HG03103 (cell line): ENCODE data around the gene EXOG.
"Not testable (repeated sequence)": the region's sequence is repeated elsewhere in the genome, so short reads cannot be mapped to it uniquely, and the experiment has no call there.

ENCODE experiments used
- ATAC-seq: cut with Tn5 transposase; IDR thresholded peaks from one replicate; pipeline ENCODE4 v1.9.1; 2021; ENCODE audit warnings: low read depth; ENCODE audit not compliant: unreplicated experiment

The EXOG gene

DNA sequence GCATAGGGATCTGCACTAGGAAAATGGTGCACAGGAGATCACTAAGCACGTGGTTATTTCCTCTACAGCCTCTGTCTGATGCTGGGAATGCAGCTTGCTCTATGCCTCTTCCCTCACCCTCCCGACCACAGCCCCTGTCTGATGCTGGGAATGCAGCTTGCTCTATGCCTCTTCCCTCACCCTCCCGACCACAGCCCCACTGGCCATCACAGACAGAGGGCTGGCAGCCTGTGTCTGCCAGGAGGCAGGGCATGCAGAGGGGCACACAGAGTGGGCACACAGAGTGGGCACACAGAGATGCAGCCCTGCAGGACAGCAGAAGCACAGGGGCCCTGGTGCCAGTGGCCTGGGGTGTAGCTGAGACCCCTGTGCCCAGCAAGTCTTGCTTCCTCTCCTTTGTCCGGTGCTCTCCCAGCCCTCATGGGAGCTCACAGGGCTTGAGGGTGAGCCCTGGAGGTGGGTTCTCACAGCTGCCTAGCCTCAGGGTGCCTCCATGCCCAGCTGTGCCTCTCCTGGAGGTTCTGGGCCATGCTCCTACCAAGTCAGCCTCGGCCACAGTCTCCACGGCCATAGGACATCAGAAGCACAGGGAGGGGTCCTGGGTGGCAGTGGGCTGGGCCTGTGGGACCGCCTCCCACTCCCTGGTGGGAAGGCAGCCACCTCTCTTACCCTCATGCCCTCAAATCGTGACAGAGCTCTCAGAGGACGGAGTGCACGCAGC, 65.8 kb downstream of the EXOG start:
- ATAC-seq, result no peak

DNA sequence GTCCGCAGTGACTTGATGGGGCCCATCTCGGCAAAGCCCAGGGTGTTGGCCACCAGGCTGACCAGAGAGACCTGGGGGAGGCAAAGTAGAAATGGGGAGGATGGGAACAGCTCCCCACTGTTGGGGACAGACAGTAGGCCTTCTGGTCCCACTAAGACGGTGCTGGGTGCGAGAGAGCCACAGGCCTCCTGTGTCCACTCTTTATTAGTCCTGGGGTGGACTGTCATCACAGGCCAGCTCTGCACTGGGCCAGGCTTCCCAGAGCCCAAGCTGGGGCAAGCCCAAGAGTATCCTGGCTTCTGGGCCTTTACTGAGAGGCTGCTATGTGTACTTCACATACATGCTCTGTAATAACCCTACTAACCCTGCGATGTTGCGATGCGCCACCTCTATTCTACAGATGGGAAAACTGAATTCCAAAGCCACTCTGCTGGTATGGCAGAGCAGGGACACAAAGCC, 66.4 kb downstream of the EXOG start:
- ATAC-seq, result no peak

- ATAC-seq, result no peak
Observed at GRCh38 chr3:38563070-38563885, 67.1 kb downstream of the EXOG start.

GRCh38 chr3:38563886-38564270, 67.7 kb downstream of the EXOG start:
- no peak for ATAC-seq

- no peak for ATAC-seq
Observed at GRCh38 chr3:38564631-38565338, 68.6 kb downstream of the EXOG start.

DNA sequence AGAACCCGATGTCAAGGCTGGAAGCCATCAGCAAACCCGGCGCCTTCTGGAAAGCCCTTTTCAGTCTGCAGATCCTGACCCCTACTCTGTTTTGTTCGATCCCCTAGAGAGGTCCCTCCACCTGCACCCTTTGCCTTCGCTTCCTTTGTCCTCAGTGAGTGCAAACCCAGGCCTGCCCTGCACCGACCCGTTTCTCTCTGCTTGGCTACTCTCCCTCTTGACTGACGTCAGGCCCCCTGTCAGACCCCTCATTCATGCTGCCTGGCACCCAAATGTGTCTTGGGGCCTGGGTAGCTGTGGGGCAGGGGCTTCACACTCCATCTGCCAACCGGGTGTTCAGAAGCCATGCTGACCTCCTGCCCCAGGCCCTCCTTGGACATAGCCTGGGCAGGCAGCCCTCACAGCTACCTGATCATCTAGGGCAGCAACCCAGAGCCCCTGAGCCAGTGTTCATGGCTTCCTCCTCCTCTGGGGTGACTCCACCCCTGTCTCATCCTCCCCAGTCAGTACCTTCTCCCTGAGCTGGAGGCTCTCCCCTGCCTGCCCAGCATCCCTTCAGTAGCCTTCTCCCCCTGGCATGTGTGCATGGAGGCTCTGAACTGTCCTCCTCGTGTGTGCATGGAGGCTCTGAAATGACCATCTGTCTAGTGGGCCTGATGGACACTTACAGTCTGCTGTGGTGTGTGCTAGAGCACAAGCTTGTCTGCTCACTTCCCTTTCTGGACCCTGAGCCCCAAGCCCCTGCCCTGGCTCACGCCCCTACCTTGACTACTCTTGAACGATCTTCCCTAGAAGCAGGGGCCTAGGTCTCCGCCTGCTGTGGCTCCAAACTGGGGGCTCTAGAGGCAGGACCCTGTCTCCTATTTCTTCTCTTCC, 69.4 kb downstream of the EXOG start:
- ATAC-seq, result no peak

GRCh38 chr3:38566215-38566528, 70.0 kb downstream of the EXOG start:
- no peak for ATAC-seq

- not testable (repeated sequence) for ATAC-seq
Observed at GRCh38 chr3:38566794-38567193, 70.7 kb downstream of the EXOG start.

- ATAC-seq, result no peak
Observed at GRCh38 chr3:38567498-38567897, 71.4 kb downstream of the EXOG start.

DNA sequence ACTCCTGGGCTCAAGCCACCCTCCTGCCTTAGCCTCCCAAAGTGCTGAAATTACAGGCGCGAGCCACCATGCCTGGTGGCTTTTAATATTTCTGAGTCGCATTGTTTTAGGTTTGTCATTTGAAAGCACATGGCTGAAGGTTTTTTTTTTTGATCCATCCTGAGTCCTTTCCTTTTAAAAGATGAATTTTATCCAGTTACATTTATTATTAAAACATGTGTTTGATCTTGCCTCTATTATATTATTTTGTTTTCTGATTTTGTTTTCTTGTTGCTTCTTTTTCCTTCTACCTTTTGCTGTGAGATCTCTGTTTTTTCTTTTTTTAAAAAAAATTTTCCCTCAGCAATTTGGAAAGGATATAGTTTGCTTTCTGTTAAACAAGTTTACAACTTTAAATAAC, 77.0 kb downstream of the EXOG start:
- no peak for ATAC-seq

- no peak for ATAC-seq
Observed at GRCh38 chr3:38573556-38573955, 77.4 kb downstream of the EXOG start.

DNA sequence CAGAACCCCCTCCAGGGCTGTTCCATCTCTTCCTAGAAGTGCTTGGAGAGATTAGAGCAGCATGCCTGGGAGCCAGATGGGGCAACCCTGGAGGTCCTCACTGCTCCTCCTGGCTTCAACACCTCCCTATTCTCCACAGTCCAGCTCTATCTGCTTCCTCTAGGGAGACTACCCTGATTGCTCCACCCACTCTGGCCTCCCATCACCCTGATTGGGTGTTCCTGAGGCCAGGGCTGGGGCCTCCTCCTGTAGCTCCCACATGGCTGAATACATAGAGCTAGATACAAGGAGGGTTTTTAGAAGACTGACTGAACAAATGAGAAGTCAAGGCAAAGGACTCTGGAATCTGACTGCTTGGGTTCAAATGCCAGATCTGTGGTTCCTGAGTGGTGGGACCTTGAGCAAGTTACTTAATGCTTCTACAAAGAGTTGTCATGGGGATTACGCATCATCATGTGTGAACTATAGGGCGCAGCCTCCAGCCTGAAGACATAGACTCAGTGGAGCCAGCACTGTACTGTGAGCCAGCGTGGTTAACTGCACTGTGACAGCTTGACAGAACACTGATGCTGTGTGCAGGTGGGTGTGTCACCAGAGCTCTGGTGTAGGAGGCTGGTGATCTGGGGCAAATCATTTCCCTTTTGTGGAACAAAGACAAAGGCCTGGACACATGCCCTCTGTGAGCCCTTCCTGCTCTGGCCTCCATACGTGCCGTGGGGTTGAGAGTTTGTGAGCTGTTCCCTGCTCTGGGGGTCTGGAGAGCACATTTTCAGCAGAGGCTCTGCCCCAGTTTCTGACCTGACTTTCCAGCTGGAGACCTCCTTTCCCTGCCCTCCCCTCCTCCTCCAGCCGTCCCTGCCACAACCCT, 78.5 kb downstream of the EXOG start:
- ATAC-seq, result no peak

DNA sequence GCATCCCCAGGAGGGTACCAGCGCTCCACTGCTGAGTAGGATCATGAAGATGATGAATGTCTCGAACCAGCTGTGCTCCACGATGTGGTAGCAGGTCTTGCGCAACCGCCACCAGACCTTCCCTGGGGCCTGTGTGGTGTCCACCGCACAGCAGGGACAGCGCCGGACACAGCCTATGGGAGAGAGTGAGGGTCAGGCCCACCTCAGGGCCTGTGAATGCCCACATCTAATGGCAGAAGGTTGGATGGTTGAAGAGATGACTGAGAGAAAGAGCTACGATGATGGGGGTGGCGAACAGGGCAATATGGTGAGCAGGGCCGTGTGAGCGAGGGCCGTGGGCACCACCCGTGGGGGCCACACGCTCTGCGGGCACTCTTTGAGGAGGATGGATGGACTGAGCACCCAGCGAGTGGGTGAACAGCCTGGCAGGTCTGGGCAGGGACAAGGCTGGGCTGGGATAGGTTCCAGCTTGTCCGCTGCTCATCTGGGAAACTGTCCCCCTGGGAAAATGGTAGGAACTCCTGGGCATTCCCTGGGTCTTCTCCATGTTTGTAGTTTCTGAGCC, 79.2 kb downstream of the EXOG start:
- no peak for ATAC-seq
